ENCODE measurements around the gene SPATA2L. TPM values are rescaled to one million over a fixed set of nuclear protein-coding genes. Genes with fewer than 3 reads are reported as not detected.

Gene SPATA2L
- total RNA-seq, 1 donor from 2014 or later: 7.5 TPM

DNA sequence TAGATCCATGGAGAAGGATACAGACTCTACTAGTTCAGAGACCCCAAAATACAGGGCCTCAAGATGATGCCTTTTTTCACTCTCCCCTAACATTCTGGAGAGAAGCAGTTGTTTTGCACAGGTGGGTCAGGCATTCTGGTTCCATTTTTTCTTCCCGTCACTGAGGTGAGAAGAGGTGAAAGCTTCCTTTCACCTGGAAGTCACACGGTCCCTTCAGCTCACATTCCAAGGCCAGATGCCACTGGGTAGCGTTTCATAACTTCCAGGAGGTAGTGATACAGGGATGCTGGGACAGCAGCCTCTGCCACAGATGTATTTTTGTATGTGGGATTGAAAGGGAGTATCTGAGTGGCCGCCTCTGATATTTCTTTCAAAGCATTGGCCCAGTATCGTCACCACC, 13.1 kb downstream of the SPATA2L start:
- H3K4me1 Mint-ChIP-seq (ENCODE audit: unreplicated experiment): peaks cover 6% of the 10 kb centered on the region
- no peak for DNase-seq (ENCODE audit: low spot score)
- TF ChIP-seq, protein P1, sequence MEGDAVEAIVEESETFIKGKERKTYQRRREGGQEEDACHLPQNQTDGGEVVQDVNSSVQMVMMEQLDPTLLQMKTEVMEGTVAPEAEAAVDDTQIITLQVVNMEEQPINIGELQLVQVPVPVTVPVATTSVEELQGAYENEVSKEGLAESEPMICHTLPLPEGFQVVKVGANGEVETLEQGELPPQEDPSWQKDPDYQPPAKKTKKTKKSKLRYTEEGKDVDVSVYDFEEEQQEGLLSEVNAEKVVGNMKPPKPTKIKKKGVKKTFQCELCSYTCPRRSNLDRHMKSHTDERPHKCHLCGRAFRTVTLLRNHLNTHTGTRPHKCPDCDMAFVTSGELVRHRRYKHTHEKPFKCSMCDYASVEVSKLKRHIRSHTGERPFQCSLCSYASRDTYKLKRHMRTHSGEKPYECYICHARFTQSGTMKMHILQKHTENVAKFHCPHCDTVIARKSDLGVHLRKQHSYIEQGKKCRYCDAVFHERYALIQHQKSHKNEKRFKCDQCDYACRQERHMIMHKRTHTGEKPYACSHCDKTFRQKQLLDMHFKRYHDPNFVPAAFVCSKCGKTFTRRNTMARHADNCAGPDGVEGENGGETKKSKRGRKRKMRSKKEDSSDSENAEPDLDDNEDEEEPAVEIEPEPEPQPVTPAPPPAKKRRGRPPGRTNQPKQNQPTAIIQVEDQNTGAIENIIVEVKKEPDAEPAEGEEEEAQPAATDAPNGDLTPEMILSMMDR (IDR thresholded peaks at IDR 0.05; ENCODE audit: unreplicated experiment): no peak
- peak overlapping the region; percentile 65 for H3K4me3 Mint-ChIP-seq (ENCODE audit: unreplicated experiment)
- H3K27me3 Mint-ChIP-seq (ENCODE audit: unreplicated experiment): peaks cover 12% of the 10 kb centered on the region
- H3K36me3 Mint-ChIP-seq (ENCODE audit: low read depth, unreplicated experiment): peaks cover 33% of the 10 kb centered on the region
- H3K9me3 Mint-ChIP-seq (ENCODE audit: unreplicated experiment): peaks cover 6% of the 10 kb centered on the region
- no peak overlapping the region for H3K27ac Mint-ChIP-seq (ENCODE audit: unreplicated experiment)

DNA sequence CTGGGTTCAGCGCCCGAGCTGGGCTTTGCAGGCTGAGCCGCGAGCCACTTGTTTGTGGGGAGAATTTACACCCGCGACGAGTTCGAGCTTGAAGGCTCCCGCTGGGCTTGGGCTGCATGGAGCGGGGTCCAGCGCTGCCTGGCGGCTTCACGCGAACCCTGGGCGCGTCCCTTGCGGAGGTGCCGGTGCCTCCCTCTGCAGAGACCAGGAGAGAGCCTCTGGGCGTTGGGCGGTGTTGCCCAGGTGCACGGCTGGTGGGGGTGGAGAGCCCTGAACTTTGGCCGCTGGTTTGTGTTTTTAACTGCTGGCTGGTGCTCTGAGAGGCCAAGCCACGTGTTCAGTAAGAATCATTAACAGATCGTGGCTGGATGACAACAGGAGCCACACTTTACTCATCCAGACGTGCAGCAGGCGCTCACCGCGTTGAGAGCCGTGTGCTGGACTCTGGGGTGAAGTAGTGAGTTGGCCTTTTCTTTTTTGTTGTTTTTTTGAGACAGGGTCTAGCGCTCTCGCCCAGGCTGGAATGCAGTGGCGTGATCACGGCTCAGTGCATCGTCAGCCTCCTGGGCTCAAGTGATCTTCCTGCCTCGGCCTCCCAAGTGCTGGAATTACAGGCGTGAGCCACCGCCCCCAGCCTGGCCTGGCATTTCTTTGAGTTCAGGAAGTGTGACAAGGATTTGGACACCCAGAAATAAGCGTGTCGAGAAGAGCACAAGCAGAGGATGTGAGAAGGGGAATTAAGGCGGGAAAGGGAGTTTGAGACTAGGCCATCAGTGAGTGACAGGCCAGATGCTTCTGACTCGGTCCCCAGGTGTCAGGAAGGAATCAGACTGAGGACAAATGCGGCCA, 14.2 kb downstream of the SPATA2L start:
- peaks cover 40% of the 10 kb centered on the region for H3K36me3 Mint-ChIP-seq (ENCODE audit: low read depth, unreplicated experiment)
- H3K9me3 Mint-ChIP-seq (ENCODE audit: unreplicated experiment): peaks cover 8% of the 10 kb centered on the region
- peaks cover 6% of the 10 kb centered on the region for H3K4me1 Mint-ChIP-seq (ENCODE audit: unreplicated experiment)
- H3K27ac Mint-ChIP-seq (ENCODE audit: unreplicated experiment): peak overlapping the region; percentile 48
- TF ChIP-seq, protein P1 (IDR thresholded peaks at IDR 0.05; ENCODE audit: unreplicated experiment): no peak
- H3K4me3 Mint-ChIP-seq (ENCODE audit: unreplicated experiment): peak overlapping the region; percentile 93
- H3K27me3 Mint-ChIP-seq (ENCODE audit: unreplicated experiment): peaks cover 10% of the 10 kb centered on the region
- no peak for DNase-seq (ENCODE audit: low spot score)

DNA sequence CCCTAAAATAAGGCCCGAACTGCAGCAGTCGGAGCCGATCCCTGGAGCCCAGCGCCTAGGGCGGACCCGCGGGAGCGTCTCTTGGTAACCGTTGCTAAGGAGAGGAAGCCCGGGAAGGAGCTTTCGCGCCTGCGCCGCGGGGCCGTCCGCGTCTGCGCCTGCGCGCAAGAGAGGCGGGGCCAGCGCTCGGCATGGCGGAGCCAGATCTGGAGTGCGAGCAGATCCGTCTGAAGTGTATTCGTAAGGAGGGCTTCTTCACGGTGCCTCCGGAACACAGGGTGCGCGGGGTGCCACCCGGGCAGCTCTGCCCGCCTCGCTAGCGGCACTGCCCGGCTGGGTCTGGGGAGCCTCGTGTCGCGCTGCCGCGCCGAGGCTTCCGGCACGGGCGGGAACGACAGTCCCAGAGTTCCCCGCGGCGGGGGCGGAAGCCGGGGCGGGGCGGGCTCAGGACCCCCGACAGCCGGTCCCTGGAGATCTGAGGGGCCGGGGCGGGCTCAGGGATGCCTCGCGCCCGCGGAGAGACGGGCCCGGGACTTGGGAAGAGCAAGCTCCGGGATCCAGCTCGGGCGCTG, 14.9 kb downstream of the SPATA2L start, which contains the start of gene CDK10:
Gene CDK10, plus strand, starts transcription at position 170 of the 572 bp plus-strand sequence. Its CDS starts 22 bp downstream, at position 192.
- Mint-ChIP-seq H3K4me3 (ENCODE audit: unreplicated experiment) (peak within 1 kb of the TSS; percentile 93), H3K9me3 (ENCODE audit: unreplicated experiment) (peaks cover 10% of the 10 kb centered on the region), H3K27ac (ENCODE audit: unreplicated experiment) (peak within 1 kb of the TSS; percentile 48), H3K4me1 (ENCODE audit: unreplicated experiment) (peaks cover 6% of the 10 kb centered on the region), H3K27me3 (ENCODE audit: unreplicated experiment) (peaks cover 10% of the 10 kb centered on the region), H3K36me3 (ENCODE audit: low read depth, unreplicated experiment) (peaks cover 46% of the 10 kb centered on the region)
- peak; percentile 96 for DNase-seq (ENCODE audit: low spot score)
- TF ChIP-seq, protein P1 (IDR thresholded peaks at IDR 0.05; ENCODE audit: unreplicated experiment): no peak

DNA sequence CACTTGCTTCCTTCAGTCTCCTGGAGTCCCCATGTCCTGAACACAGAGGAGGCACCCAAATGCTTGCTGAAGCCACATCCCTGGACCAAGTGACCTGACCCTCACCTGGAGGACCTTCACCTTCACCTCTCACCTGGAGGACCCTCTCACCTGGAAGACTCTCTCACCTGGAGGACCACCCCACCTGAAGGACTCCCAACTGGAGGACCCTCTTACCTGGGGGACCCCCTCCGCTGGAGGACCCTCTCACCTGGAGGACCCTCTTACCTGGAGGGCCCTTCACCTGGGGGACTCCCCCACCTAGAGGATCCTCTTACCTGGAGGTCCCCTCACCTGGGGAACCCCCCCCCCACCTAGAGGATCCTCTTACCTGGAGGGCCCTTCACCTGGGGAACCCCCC, 15.6 kb downstream of the SPATA2L start:
- peaks cover 10% of the 10 kb centered on the region for H3K27me3 Mint-ChIP-seq (ENCODE audit: unreplicated experiment)
- no peak overlapping the region for H3K27ac Mint-ChIP-seq (ENCODE audit: unreplicated experiment)
- H3K4me1 Mint-ChIP-seq (ENCODE audit: unreplicated experiment): peaks cover 6% of the 10 kb centered on the region
- peak overlapping the region; percentile 77 for H3K4me3 Mint-ChIP-seq (ENCODE audit: unreplicated experiment)
- H3K36me3 Mint-ChIP-seq (ENCODE audit: low read depth, unreplicated experiment): peaks cover 46% of the 10 kb centered on the region
- DNase-seq (ENCODE audit: low spot score): no peak
- H3K9me3 Mint-ChIP-seq (ENCODE audit: unreplicated experiment): peaks cover 10% of the 10 kb centered on the region
- TF ChIP-seq, protein P1 (IDR thresholded peaks at IDR 0.05; ENCODE audit: unreplicated experiment): no peak

DNA sequence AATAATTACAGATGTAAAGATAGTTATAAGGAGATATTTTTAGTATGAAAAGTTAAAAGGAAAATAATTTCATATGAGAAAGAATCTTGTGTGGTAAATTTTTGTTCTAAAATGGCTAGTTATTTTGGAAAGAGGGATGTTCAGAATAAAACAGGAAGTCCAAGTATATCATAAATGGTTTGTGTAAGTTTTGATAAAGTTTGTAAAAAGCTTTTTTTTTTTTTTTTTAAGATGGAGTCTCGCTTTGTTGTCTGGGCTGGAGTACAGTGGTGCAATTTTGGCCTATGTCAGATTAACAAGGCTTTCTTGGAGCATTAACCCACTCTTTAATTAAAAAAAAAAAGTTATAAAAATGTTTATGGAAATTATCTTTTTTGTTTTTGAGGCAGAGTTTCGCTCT, 23.2 kb downstream of the SPATA2L start:
- H3K27me3 Mint-ChIP-seq (ENCODE audit: unreplicated experiment): peaks cover 4% of the 10 kb centered on the region
- no peak for DNase-seq (ENCODE audit: low spot score)
- H3K9me3 Mint-ChIP-seq (ENCODE audit: unreplicated experiment): peaks cover 4% of the 10 kb centered on the region

More for the DNA sequence above, 23.2 kb downstream of the SPATA2L start:
- H3K27ac Mint-ChIP-seq (ENCODE audit: unreplicated experiment): no peak overlapping the region
- TF ChIP-seq, protein P1 (IDR thresholded peaks at IDR 0.05; ENCODE audit: unreplicated experiment): no peak
- H3K36me3 Mint-ChIP-seq (ENCODE audit: low read depth, unreplicated experiment): peaks cover 28% of the 10 kb centered on the region
- H3K4me3 Mint-ChIP-seq (ENCODE audit: unreplicated experiment): no peak overlapping the region
- no peaks in the 10 kb centered on the region for H3K4me1 Mint-ChIP-seq (ENCODE audit: unreplicated experiment)

All from endothelial cell (in vitro differentiated cells).